Measurements from ENCODE around the gene EFHD2.

DNA sequence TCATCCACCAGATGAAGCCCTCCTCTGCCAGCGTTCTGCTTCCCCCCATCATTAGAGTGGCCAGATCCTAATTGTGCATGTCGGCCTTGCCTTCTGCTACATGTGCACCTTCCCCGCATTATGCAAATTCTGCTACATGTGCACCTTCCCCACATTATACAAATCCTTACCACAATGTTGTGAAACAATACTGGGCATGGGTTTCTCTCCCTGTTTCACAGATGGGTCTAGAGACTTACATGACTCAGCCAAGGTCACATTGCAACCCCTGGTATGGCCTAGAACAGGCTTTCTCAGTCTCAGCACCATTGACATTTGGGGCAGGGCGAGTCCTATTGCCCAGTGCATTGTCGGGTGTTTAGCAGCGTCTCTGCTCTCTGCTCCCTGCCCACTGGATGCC is 45.8 kb downstream of the EFHD2 start:
- TF ChIP-seq, protein P1, sequence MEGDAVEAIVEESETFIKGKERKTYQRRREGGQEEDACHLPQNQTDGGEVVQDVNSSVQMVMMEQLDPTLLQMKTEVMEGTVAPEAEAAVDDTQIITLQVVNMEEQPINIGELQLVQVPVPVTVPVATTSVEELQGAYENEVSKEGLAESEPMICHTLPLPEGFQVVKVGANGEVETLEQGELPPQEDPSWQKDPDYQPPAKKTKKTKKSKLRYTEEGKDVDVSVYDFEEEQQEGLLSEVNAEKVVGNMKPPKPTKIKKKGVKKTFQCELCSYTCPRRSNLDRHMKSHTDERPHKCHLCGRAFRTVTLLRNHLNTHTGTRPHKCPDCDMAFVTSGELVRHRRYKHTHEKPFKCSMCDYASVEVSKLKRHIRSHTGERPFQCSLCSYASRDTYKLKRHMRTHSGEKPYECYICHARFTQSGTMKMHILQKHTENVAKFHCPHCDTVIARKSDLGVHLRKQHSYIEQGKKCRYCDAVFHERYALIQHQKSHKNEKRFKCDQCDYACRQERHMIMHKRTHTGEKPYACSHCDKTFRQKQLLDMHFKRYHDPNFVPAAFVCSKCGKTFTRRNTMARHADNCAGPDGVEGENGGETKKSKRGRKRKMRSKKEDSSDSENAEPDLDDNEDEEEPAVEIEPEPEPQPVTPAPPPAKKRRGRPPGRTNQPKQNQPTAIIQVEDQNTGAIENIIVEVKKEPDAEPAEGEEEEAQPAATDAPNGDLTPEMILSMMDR (IDR thresholded peaks at IDR 0.05): no peak
- TF ChIP-seq POLR2A (IDR thresholded peaks at IDR 0.05; ENCODE audit: low read depth): no peak

All from esophagus muscularis mucosa (tissue), 3 donors.